H1 (cell line): Measurements from ENCODE around the gene CBS.
"Not testable (repeated sequence)": the region's sequence is repeated elsewhere in the genome, so short reads cannot be mapped to it uniquely, and the experiment has no call there.

Experiments used
- CHD2 ChIP-seq: IDR thresholded peaks from 2 replicates; pipeline ENCODE4 v1.6.1; 2012; ENCODE audit warnings: low read length, improper control_type of control experiment
- EP300 ChIP-seq, 2 experiments: IDR thresholded peaks; 1 replicate in 1 of 2; 2 replicates in 1 of 2; pipeline ENCODE4 v1.6.1; 2011 to 2012; ENCODE audit warnings: low read depth in 2 of 2, low read length in 2 of 2, mild to moderate bottlenecking in 2 of 2, borderline replicate concordance in 1 of 2, inconsistent platforms in 1 of 2, moderate library complexity in 1 of 2
- EZH2 ChIP-seq: fragments of 200-600 bp; sonication (generic); IDR thresholded peaks from 2 replicates; pipeline ENCODE4 v1.7.1; 2012; ENCODE audit warnings: low read depth, mild to moderate bottlenecking, moderate library complexity, low read length, inconsistent platforms; ENCODE audit not compliant: severe bottlenecking
- POLR2A ChIP-seq, 2 experiments: IDR thresholded peaks; 1 replicate in 1 of 2; 2 replicates in 1 of 2; pipeline ENCODE4 v1.6.1; 2011; ENCODE audit warnings: low read depth in 2 of 2, low read length in 2 of 2, mild to moderate bottlenecking in 2 of 2; ENCODE audit errors: control extremely low read depth in 1 of 2
- RAD21 ChIP-seq, 2 experiments: IDR thresholded peaks in 1 of 2; conservative IDR thresholded peaks in 1 of 2; 2 replicates each; pipeline ENCODE4 v1.6.1; 2011; ENCODE audit warnings: low read depth in 2 of 2, low read length in 2 of 2, improper control_type of control experiment in 1 of 2, inconsistent platforms in 1 of 2, mild to moderate bottlenecking in 1 of 2, moderate library complexity in 1 of 2
- RFX5 ChIP-seq: IDR thresholded peaks from 2 replicates; pipeline ENCODE4 v1.6.1; 2011; ENCODE audit warnings: low read depth, low read length, improper control_type of control experiment, borderline replicate concordance
- RNF2 ChIP-seq: fragments of 200-900, 300-1000 bp; sonication (generic); IDR thresholded peaks from 2 replicates; pipeline ENCODE4 v1.7.1; 2016; ENCODE audit warnings: borderline replicate concordance, low read depth, mild to moderate bottlenecking, antibody characterized with exemption, low read length; ENCODE audit not compliant: poor library complexity, severe bottlenecking; ENCODE audit errors: missing control alignments
- TBP ChIP-seq: IDR thresholded peaks from 2 replicates; pipeline ENCODE4 v1.6.1; 2011; ENCODE audit warnings: low read depth, low read length, improper control_type of control experiment
- ZNF274 ChIP-seq: IDR thresholded peaks from 2 replicates; pipeline ENCODE4 v1.7.0; 2012; ENCODE audit warnings: low read length, borderline replicate concordance; ENCODE audit errors: extremely low read depth
- TF ChIP-seq, protein P1 (sequence below), 3 experiments: IDR thresholded peaks; 1 replicate in 2 of 3; 2 replicates in 1 of 3; pipeline versions ENCODE4 v1.5.1 to v1.6.1; 2011; ENCODE audit warnings: low read length in 3 of 3, mild to moderate bottlenecking in 3 of 3, inconsistent platforms in 2 of 3, low read depth in 1 of 3, moderate library complexity in 1 of 3; ENCODE audit not compliant: insufficient read depth in 1 of 3; ENCODE audit errors: control extremely low read depth in 1 of 3

DNA sequence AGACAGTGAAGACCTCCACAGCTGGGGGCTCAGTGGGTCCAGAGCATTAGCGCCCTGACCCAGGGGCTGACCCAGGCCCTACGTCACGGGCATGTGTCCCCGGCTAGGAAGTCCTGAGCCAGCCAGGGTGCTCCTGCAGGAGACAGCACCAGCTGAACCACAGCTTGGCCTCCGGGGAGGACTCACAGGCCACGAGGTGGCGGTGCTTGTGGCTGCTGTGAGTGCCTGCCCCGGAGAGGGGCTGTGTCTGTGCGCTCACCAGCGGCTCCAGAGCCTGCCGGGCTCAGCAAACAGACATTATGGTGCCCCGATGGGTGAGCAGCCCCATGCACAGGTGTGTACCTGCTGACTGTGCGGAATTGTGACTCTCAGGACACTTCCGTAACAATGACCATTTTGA, 31.1 kb downstream of the CBS start:
- not testable (repeated sequence) for TF ChIP-seq POLR2A (IDR thresholded peaks at IDR 0.05; ENCODE audit: control extremely low read depth in 1 of 2, low read depth in 2 of 2, low read length in 2 of 2); RAD21 (IDR thresholded peaks at IDR 0.05 in 1 of 2, conservative IDR thresholded peaks at IDR 0.05 in 1 of 2; ENCODE audit: low read depth in 2 of 2, low read length in 2 of 2); EP300 (IDR thresholded peaks at IDR 0.05; ENCODE audit: borderline replicate concordance in 1 of 2, low read depth in 2 of 2, low read length in 2 of 2); EZH2; RFX5; ZNF274; CHD2; RNF2; TBP
- TF ChIP-seq, protein P1, sequence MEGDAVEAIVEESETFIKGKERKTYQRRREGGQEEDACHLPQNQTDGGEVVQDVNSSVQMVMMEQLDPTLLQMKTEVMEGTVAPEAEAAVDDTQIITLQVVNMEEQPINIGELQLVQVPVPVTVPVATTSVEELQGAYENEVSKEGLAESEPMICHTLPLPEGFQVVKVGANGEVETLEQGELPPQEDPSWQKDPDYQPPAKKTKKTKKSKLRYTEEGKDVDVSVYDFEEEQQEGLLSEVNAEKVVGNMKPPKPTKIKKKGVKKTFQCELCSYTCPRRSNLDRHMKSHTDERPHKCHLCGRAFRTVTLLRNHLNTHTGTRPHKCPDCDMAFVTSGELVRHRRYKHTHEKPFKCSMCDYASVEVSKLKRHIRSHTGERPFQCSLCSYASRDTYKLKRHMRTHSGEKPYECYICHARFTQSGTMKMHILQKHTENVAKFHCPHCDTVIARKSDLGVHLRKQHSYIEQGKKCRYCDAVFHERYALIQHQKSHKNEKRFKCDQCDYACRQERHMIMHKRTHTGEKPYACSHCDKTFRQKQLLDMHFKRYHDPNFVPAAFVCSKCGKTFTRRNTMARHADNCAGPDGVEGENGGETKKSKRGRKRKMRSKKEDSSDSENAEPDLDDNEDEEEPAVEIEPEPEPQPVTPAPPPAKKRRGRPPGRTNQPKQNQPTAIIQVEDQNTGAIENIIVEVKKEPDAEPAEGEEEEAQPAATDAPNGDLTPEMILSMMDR (IDR thresholded peaks at IDR 0.05; ENCODE audit: control extremely low read depth in 1 of 3, insufficient read depth in 1 of 3, low read depth in 1 of 3, low read length in 3 of 3): not testable (repeated sequence)
